IPS-15b (cell line): ENCODE results near the gene FAM180A.
"Not testable (repeated sequence)": the region's sequence is repeated elsewhere in the genome, so short reads cannot be mapped to it uniquely, and the experiment has no call there.

Experiments used
- H3K27me3 ChIP-seq: one replicate; pipeline ENCODE4 v1.6.1; 2013; ENCODE audit warnings: low read length; ENCODE audit not compliant: control insufficient read depth, insufficient read depth
- H3K36me3 ChIP-seq: one replicate; pipeline ENCODE4 v1.6.1; 2013; ENCODE audit warnings: low read length; ENCODE audit not compliant: control insufficient read depth, insufficient read depth
- H3K4me1 ChIP-seq: one replicate; pipeline ENCODE4 v1.6.1; 2013; ENCODE audit warnings: mild to moderate bottlenecking, low read length; ENCODE audit not compliant: control insufficient read depth, insufficient read depth
- H3K4me3 ChIP-seq: one replicate; pipeline ENCODE4 v1.5.1; 2013; ENCODE audit warnings: low read depth, low read length
- H3K9ac ChIP-seq: one replicate; pipeline ENCODE4 v1.6.1; 2013; ENCODE audit warnings: low read depth, mild to moderate bottlenecking, low read length
- H3K9me3 ChIP-seq: one replicate; pipeline ENCODE4 v1.6.1; 2013; ENCODE audit warnings: mild to moderate bottlenecking, low read length; ENCODE audit not compliant: control insufficient read depth, insufficient read depth

FAM180A gene

DNA sequence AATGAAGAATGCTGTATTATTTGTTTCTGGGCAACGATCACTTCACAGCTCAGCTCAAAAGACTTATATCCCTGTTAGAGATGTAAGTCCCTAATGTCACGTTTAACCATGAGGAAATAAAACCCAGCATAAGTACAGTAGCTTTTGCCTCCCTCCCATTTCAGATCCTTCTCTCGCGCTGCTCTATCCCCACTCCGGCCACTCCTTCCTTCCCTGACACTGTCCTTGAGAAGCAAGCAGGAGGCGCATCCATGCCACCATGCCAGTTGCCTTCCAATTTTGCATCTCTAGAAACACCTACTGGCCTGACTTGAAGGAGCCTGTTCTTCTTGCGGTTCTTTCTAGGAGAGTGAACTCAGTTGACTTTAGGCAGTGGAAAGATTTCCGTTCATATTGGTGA is 1.2 kb downstream of the FAM180A start:
- H3K9me3 ChIP-seq, result no peaks in the 10 kb centered on the region
- H3K4me3 ChIP-seq, result no peak overlapping the region
- no peaks in the 10 kb centered on the region for H3K27me3 ChIP-seq
- peaks cover 10% of the 10 kb centered on the region for H3K4me1 ChIP-seq
- no peaks in the 10 kb centered on the region for H3K36me3 ChIP-seq
- H3K9ac ChIP-seq, result no peak overlapping the region

GRCh38 chr7:135745703-135746312 is 2.8 kb downstream of the FAM180A start:
- Histone ChIP-seq H3K36me3 (no peaks in the 10 kb centered on the region), H3K9me3 (no peaks in the 10 kb centered on the region), H3K9ac (no peak overlapping the region), H3K4me3 (no peak overlapping the region), H3K27me3 (no peaks in the 10 kb centered on the region), H3K4me1 (peaks cover 10% of the 10 kb centered on the region)

- H3K9ac ChIP-seq, result no peak overlapping the region
- H3K36me3 ChIP-seq, result no peaks in the 10 kb centered on the region
- no peaks in the 10 kb centered on the region for H3K27me3 ChIP-seq
- H3K4me3 ChIP-seq, result no peak overlapping the region
- H3K4me1 ChIP-seq, result peaks cover 10% of the 10 kb centered on the region
- no peaks in the 10 kb centered on the region for H3K9me3 ChIP-seq
These were observed 3.5 kb downstream of the FAM180A start for GRCh38 chr7:135744938-135745702.

GRCh38 chr7:135743907-135744731 is 4.5 kb downstream of the FAM180A start:
- H3K36me3 ChIP-seq, result no peaks in the 10 kb centered on the region
- H3K4me1 ChIP-seq, result peaks cover 10% of the 10 kb centered on the region
- no peak overlapping the region for H3K9ac ChIP-seq
- no peaks in the 10 kb centered on the region for H3K27me3 ChIP-seq
- H3K4me3 ChIP-seq, result no peak overlapping the region
- H3K9me3 ChIP-seq, result no peaks in the 10 kb centered on the region

- no peaks in the 10 kb centered on the region for H3K9me3 ChIP-seq
- H3K9ac ChIP-seq, result no peak overlapping the region
- no peak overlapping the region for H3K4me3 ChIP-seq
- H3K27me3 ChIP-seq, result no peaks in the 10 kb centered on the region
- H3K4me1 ChIP-seq, result peaks cover 10% of the 10 kb centered on the region
- no peaks in the 10 kb centered on the region for H3K36me3 ChIP-seq
These were observed 6.2 kb downstream of the FAM180A start for GRCh38 chr7:135742371-135742770.

DNA sequence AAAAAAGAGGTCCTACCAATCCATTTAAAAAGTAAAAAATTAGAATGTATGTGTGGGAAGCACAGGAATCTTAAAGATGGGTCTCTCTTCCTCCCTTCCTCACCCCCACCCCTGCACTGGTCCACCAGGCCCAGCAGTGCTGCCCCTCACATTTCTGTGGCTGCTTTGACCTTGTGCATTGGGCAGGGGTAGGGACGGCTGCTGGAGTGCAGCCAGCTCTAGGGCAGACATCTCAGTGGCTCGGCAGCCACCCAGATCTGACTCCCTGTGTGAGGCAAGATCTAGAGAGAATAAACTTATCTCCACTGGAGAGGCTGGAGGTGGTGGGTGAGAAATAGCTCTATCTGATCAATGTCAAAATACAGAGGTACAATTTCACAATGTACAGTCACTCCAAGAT is 6.7 kb downstream of the FAM180A start:
- Histone ChIP-seq H3K4me3 (no peak overlapping the region), H3K4me1 (peaks cover 10% of the 10 kb centered on the region), H3K27me3 (no peaks in the 10 kb centered on the region), H3K9me3 (no peaks in the 10 kb centered on the region), H3K9ac (no peak overlapping the region), H3K36me3 (no peaks in the 10 kb centered on the region)

DNA sequence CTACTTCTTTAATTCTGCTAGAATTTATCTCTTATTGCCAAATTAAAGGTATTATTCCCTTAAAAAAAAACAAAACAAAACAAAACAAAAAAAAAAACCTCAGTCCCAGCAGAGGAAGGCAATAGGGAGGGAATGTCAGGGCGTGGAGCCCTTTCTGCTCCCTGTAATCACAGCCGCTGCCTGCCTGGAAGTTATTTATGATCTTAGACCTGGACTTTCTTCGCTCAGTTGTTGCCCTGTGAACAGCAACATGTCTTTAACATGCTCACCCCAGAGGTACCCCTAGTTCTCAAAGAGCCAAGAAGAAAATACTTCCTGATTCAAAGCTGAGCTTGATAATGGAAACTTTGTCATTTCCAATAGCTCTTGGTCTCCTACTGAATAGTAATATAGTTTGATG is 7.7 kb downstream of the FAM180A start:
- no peaks in the 10 kb centered on the region for H3K9me3 ChIP-seq
- H3K27me3 ChIP-seq, result no peaks in the 10 kb centered on the region
- no peak overlapping the region for H3K4me3 ChIP-seq
- no peak overlapping the region for H3K9ac ChIP-seq
- H3K36me3 ChIP-seq, result no peaks in the 10 kb centered on the region
- peaks cover 10% of the 10 kb centered on the region for H3K4me1 ChIP-seq

DNA sequence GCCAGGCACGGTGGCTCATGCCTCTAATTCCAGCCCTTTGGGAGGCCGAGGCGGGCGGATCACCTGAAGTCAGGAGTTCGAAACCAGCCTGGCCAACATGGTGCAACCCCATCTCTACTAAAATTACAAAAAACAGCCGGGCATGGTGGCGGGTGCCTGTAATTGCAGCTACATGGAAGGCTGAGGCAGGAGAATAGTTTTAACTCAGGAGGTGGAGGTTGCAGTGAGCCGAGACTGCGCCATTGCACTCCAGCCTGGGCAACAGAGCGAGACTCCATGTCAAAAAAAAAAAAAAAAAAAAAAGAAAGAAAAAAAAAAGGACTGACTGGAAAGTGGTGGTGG is 11.3 kb downstream of the FAM180A start:
- H3K36me3 ChIP-seq, H3K4me3 ChIP-seq, H3K4me1 ChIP-seq, H3K9me3 ChIP-seq, H3K27me3 ChIP-seq, H3K9ac ChIP-seq: not testable (repeated sequence)

DNA sequence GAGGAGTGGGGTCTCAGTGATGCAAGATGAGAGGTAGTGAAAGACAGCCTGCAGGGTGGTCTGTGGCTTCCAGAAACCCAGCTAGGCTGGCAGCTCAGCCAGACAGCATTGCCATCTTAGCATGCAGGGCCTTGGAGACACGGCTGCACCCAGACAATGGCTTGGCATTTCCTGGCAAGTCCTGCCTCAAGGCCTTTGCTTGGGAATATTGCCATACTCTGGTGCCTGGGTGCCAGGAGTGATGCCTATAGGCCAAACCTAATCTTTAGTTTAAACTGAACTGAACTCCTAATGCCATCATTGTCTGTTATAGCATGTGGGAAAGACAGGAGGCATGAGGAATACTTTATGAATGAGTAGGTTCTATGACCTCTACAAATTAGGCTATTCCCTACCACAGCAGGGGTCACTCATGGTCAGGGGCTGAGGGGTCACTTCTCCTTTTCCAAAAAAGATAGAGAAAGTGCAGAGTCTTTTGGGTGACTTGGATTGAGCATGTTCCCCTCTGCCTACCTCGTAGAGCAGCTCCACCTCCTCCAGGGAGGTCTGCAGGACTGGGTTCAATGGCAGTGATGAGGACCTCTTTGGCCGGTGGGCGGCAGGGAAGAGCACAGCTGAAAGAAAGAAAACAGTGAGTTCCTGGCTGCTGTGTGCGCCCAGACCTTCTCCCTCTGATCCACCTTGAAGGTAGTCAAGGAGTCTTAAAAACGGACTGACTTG is 11.9 kb downstream of the FAM180A start:
- H3K9me3 ChIP-seq, result no peaks in the 10 kb centered on the region
- no peaks in the 10 kb centered on the region for H3K27me3 ChIP-seq
- no peaks in the 10 kb centered on the region for H3K4me1 ChIP-seq
- H3K4me3 ChIP-seq, result no peak overlapping the region
- H3K9ac ChIP-seq, result no peak overlapping the region
- no peaks in the 10 kb centered on the region for H3K36me3 ChIP-seq

GRCh38 chr7:135734343-135734689 is 14.3 kb downstream of the FAM180A start:
- no peaks in the 10 kb centered on the region for H3K9me3 ChIP-seq
- no peaks in the 10 kb centered on the region for H3K27me3 ChIP-seq
- H3K4me3 ChIP-seq, result no peak overlapping the region
- no peaks in the 10 kb centered on the region for H3K4me1 ChIP-seq
- H3K36me3 ChIP-seq, result no peaks in the 10 kb centered on the region
- no peak overlapping the region for H3K9ac ChIP-seq

DNA sequence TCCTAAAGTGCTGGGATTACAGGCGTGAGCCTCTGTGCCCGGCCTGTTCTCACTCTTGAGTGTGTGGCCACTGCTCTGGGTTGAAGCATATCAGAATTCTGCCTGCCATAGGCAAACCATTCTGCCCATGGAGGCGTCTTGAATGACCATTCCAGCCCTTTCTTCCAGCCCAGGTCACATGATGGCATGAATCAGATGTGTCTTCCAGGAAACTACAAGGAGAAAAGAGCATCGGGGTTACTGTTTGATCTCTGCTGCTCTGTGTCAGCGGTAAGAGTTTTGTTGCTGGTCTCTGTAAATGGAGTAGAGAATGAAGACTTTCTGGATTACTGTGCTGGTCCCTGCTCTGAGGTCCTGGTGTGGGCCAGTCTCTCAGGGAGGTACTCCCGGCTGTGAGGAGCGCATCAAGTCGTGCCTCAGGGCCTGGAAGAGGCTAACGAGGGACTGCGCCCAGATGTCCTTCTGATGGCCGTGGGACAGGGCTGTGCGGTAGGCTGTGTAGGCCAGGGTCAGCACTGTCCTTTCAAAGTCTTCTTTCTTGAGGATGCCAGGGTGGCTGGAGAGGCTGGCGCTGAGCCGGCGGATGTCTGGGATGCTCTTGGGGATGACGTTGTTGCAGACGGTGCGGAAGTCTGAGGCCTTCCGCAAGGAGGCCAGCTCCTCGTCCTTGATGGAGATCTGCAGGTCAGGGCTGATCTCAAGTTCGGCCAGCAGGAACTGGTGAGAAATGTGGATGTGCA is 14.8 kb downstream of the FAM180A start:
- no peaks in the 10 kb centered on the region for H3K27me3 ChIP-seq
- no peak overlapping the region for H3K9ac ChIP-seq
- no peaks in the 10 kb centered on the region for H3K36me3 ChIP-seq
- peaks cover 1% of the 10 kb centered on the region for H3K4me1 ChIP-seq
- H3K9me3 ChIP-seq, result no peaks in the 10 kb centered on the region
- no peak overlapping the region for H3K4me3 ChIP-seq
